Peyer's patch (tissue), 4 donors: ENCODE data around the gene OR2G2. TPM values are rescaled to one million over a fixed set of nuclear protein-coding genes. Genes with fewer than 3 reads are reported as not detected.

Experiments used
- small RNA-seq, 2 donors: library from RNA; depleted of rRNA; stranded (forward); fragments of <200 nt; gene quantifications; one replicate each; pipeline ENCODE3, GENCODE V24; 2016
- total RNA-seq, 4 donors: library from RNA; depleted of rRNA; stranded (reverse); fragments of >200 nt; gene quantifications; one replicate each; pipeline ENCODE4 v1.1.0, GENCODE V29; 2016

OR2G2 gene
- total RNA-seq, 4 donors from 2014 or later, result not detected

Small RNAs within 50 kb of the gene (small RNA-seq; reads per million reads assigned to genes)
- 0 reads per million in 2 donors for gene RF00026

Other genes starting within 250 kb of the OR2G2 start
- gene NLRP3, start 172.2 kb upstream of the OR2G2 start, total RNA-seq, result 1 to 10 TPM in 1 of 4 donors, under 1 TPM in 2, not detected in 1; 0.47 to 9.1 (median 0.67) TPM
- gene OR2B11, start 130.3 kb upstream of the OR2G2 start, total RNA-seq, result not detected
- gene OR2C3, start 51.9 kb upstream of the OR2G2 start, total RNA-seq, result not detected
- gene GCSAML, start 39.2 kb upstream of the OR2G2 start, total RNA-seq, result 1 to 10 TPM in 1 of 4 donors, under 1 TPM in 3; 0.18 to 1.7 (median 0.41) TPM
- gene OR2G3, start 17.2 kb downstream of the OR2G2 start, total RNA-seq, result not detected
- not detected for gene OR13G1, start 91.4 kb downstream of the OR2G2 start, total RNA-seq
- not detected for gene OR6F1, start 128.3 kb downstream of the OR2G2 start, total RNA-seq
- not detected for gene OR14K1, start 150.3 kb downstream of the OR2G2 start, total RNA-seq
- not detected for gene OR14A2, start 159.8 kb downstream of the OR2G2 start, total RNA-seq
- not detected for gene OR1C1, start 172.2 kb downstream of the OR2G2 start, total RNA-seq
- gene OR14A16, start 235.8 kb downstream of the OR2G2 start, total RNA-seq, result not detected